Endothelial cell of umbilical vein (primary cell): ENCODE results near the gene ALLC. TPM values are rescaled to one million over a fixed set of nuclear protein-coding genes. Genes with fewer than 3 reads are reported as not detected.

Experiments
- BruUV-seq: library from RNA; stranded (reverse); fragments of 400-500 nt; replicated peaks from 2 replicates; lab custom pipeline; 2021; lab: Mats Ljungman, UMichigan
- CTCF ChIA-PET: fragments of 300-600, 350-600 bp; sonication (Branson Sonifier 250); formaldehyde crosslinking; loops from one replicate; lab custom pipeline; 2021; ENCODE audit warnings: antibody characterized with exemption, inconsistent platforms; lab: Charles Lee
- POLR2A ChIA-PET: fragments of 300-600, 350-600 bp; sonication (Branson Sonifier 250); formaldehyde crosslinking; loops from one replicate; lab custom pipeline; 2021; ENCODE audit warnings: antibody characterized with exemption, inconsistent platforms; lab: Charles Lee
- DNase-seq: peaks from one replicate; pipeline ENCODE4 v3.0.0-alpha.2; 2011; ENCODE audit warnings: low read depth, low spot score
- FAIRE-seq: peaks from 2 replicates; lab custom pipeline; 2011; peaks lifted over from hg19 to GRCh38; lab: Jason Lieb, UNC
- H2AFZ ChIP-seq: 2 replicates; pipeline ENCODE4 v1.6.0; 2012; ENCODE audit warnings: low read depth, low read length, control low read depth, inconsistent platforms
- H3K27ac ChIP-seq: 2 replicates; pipeline ENCODE4 v1.5.1; 2011; ENCODE audit warnings: low read depth, mild to moderate bottlenecking, control low read depth, low read length, moderate library complexity; ENCODE audit not compliant: insufficient read depth
- H3K27me3 ChIP-seq, 2 experiments: 2 replicates each; pipeline versions ENCODE4 v1.6.0 to v1.6.1; 2011; ENCODE audit warnings: low read length in 2 of 2, mixed read lengths in 1 of 2; ENCODE audit not compliant: control insufficient read depth in 2 of 2, insufficient read depth in 2 of 2
- H3K36me3 ChIP-seq, 2 experiments: 2 replicates in 1 of 2; 3 replicates in 1 of 2; pipeline ENCODE4 v1.5.1; 2011; ENCODE audit warnings: low read length in 2 of 2, mild to moderate bottlenecking in 1 of 2, moderate library complexity in 1 of 2; ENCODE audit not compliant: control insufficient read depth in 2 of 2, insufficient read depth in 2 of 2; ENCODE audit errors: extremely low read depth in 1 of 2
- H3K4me1 ChIP-seq: 3 replicates; pipeline ENCODE4 v1.5.1; 2011; ENCODE audit warnings: mild to moderate bottlenecking, low read length; ENCODE audit not compliant: control insufficient read depth, insufficient read depth; ENCODE audit errors: extremely low read depth
- H3K4me2 ChIP-seq: 2 replicates; pipeline ENCODE4 v1.6.1; 2011; ENCODE audit warnings: low read length, control low read depth, mixed read lengths; ENCODE audit not compliant: insufficient read depth
- H3K4me3 ChIP-seq, 3 experiments: fragments of 200-600 bp in 1 of 3; sonication (generic), shearing (Covaris generic) in 1 of 3; replicated peaks in 1 of 3; 2 replicates each; pipeline ENCODE4 v1.5.1; 2011 to 2016; ENCODE audit warnings: control low read depth in 3 of 3, low read length in 3 of 3, mild to moderate bottlenecking in 2 of 3, inconsistent platforms in 1 of 3, low read depth in 1 of 3, moderate library complexity in 1 of 3; ENCODE audit not compliant: insufficient read depth in 1 of 3
- H3K79me2 ChIP-seq: 2 replicates; pipeline ENCODE4 v1.6.0; 2012; ENCODE audit warnings: low read length, inconsistent platforms; ENCODE audit not compliant: control insufficient read depth, insufficient read depth
- H3K9ac ChIP-seq: replicated peaks from 2 replicates; pipeline ENCODE3; 2011; ENCODE audit warnings: low read length, control low read depth; ENCODE audit not compliant: insufficient read depth; ENCODE audit errors: extremely low read depth
- H3K9me1 ChIP-seq: replicated peaks from 3 replicates; pipeline ENCODE4 v1.6.0; 2011; ENCODE audit warnings: mild to moderate bottlenecking, low read length; ENCODE audit not compliant: control insufficient read depth, insufficient read depth; ENCODE audit errors: extremely low read depth
- H3K9me3 ChIP-seq: replicated peaks from 2 replicates; pipeline ENCODE4 v1.5.1; 2012; ENCODE audit warnings: low read length, inconsistent platforms; ENCODE audit not compliant: control insufficient read depth, insufficient read depth
- H4K20me1 ChIP-seq: replicated peaks from 2 replicates; pipeline ENCODE3; 2011; ENCODE audit warnings: mild to moderate bottlenecking, low read length; ENCODE audit not compliant: control insufficient read depth, insufficient read depth; ENCODE audit errors: extremely low read depth
- EZH2 ChIP-seq: IDR thresholded peaks from 2 replicates; pipeline ENCODE4 v1.6.1; 2012; ENCODE audit warnings: borderline replicate concordance, low read depth, mild to moderate bottlenecking, moderate library complexity, low read length, inconsistent platforms; ENCODE audit not compliant: severe bottlenecking
- FOS ChIP-seq: IDR thresholded peaks from 2 replicates; pipeline ENCODE4 v1.6.1; 2011; ENCODE audit warnings: mild to moderate bottlenecking, low read length, moderate library complexity, borderline replicate concordance; ENCODE audit not compliant: insufficient read depth
- GATA2 ChIP-seq: IDR thresholded peaks from 2 replicates; pipeline ENCODE4 v1.7.0; 2011; ENCODE audit warnings: low read depth, mild to moderate bottlenecking, moderate library complexity, mixed read lengths, low read length; ENCODE audit not compliant: insufficient read length, insufficient read depth
- JUN ChIP-seq: IDR thresholded peaks from 2 replicates; pipeline ENCODE4 v1.6.1; 2011; ENCODE audit warnings: borderline replicate concordance, low read depth; ENCODE audit not compliant: insufficient read length, insufficient read depth
- POLR2A ChIP-seq: IDR thresholded peaks from 2 replicates; pipeline ENCODE4 v1.6.1; 2012; ENCODE audit warnings: low read depth, mild to moderate bottlenecking, control low read depth, low read length
- POLR2AphosphoS5 ChIP-seq: IDR thresholded peaks from 2 replicates; pipeline ENCODE4 v1.6.1; 2012; ENCODE audit warnings: low read depth, mild to moderate bottlenecking, control low read depth, low read length, moderate library complexity; ENCODE audit not compliant: insufficient read depth
- dilution Hi-C: fragments of 300-500 bp; cut with MboI; formaldehyde crosslinking; loops from one replicate; pipeline ENCODE4 v1.15.0; 2019; ENCODE audit warnings: low sequenced_read_pairs; ENCODE audit not compliant: extremely low pct_ligation_motif_present
- intact Hi-C: fragments of 100-400 bp; cut with micrococcal nuclease; formaldehyde crosslinking; loops from one replicate; pipeline ENCODE4 v1.10.0; 2022
- polyA plus RNA-seq, 4 experiments: library from polyadenylated mRNA; depleted of rRNA in 3 of 4; stranded (reverse) in 3 of 4; unstranded in 1 of 4; fragments of >200 nt; gene quantifications; 2 replicates each; pipeline versions ENCODE4 v1.2.1 to v1.2.3, GENCODE V29; 2011 to 2012; ENCODE audit warnings: missing spikeins in 1 of 4
- total RNA-seq: library from RNA; stranded (reverse); gene quantifications from 2 replicates; pipeline ENCODE4 v1.2.3, GENCODE V29; 2021
- TF ChIP-seq, protein P1 (sequence below), 2 donors: IDR thresholded peaks; 1 replicate in 1 of 2; 2 replicates in 1 of 2; pipeline ENCODE4 v1.5.1; 2011; ENCODE audit warnings: low read length in 2 of 2, mild to moderate bottlenecking in 2 of 2, moderate library complexity in 2 of 2, control low read depth in 1 of 2, inconsistent platforms in 1 of 2, low read depth in 1 of 2; ENCODE audit not compliant: insufficient read depth in 1 of 2; ENCODE audit errors: extremely low read depth in 1 of 2
- TF ChIP-seq, protein P2 (sequence below): IDR thresholded peaks from 2 replicates; pipeline ENCODE4 v1.6.1; 2011; ENCODE audit not compliant: insufficient read depth, insufficient read length

Gene ALLC
- total and polyA plus RNA-seq, 2 donors (not counting 3 experiments of a cell fraction or from before 2014, with no cell fraction given), result not detected

DNA sequence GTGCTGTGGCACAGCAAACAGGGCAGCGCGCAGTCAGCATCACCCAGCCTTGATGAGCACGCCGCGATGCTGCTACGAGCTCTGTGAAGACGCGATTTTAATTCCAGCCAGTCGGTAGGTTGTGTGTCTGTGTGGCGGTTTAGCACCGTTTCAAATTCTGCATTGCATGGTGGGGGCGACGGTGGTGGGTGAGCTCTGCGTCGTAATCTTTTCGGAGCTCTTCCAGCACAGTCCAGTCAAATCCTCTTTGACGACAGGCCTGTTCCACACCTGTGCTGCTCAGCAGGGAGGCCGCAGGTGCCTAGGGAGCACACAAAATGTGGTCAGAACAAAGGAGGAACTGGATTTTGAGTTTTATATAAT lies 8.6 kb downstream of the ALLC start:
- DNase-seq (no peak), FAIRE-seq (no peak)
- H4K20me1 ChIP-seq, result no peaks in the 10 kb centered on the region
- no peaks in the 10 kb centered on the region for H3K9me3 ChIP-seq
- no peaks in the 10 kb centered on the region for H3K27me3 ChIP-seq
- TF ChIP-seq, protein P1, sequence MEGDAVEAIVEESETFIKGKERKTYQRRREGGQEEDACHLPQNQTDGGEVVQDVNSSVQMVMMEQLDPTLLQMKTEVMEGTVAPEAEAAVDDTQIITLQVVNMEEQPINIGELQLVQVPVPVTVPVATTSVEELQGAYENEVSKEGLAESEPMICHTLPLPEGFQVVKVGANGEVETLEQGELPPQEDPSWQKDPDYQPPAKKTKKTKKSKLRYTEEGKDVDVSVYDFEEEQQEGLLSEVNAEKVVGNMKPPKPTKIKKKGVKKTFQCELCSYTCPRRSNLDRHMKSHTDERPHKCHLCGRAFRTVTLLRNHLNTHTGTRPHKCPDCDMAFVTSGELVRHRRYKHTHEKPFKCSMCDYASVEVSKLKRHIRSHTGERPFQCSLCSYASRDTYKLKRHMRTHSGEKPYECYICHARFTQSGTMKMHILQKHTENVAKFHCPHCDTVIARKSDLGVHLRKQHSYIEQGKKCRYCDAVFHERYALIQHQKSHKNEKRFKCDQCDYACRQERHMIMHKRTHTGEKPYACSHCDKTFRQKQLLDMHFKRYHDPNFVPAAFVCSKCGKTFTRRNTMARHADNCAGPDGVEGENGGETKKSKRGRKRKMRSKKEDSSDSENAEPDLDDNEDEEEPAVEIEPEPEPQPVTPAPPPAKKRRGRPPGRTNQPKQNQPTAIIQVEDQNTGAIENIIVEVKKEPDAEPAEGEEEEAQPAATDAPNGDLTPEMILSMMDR (IDR thresholded peaks at IDR 0.05; ENCODE audit: extremely low read depth in 1 of 2, insufficient read depth in 1 of 2, low read depth in 1 of 2, low read length in 2 of 2), result no peak
- no peak for TF ChIP-seq EZH2
- no peak for TF ChIP-seq POLR2A
- H2AFZ ChIP-seq, result no peak overlapping the region
- H3K9me1 ChIP-seq, result no peaks in the 10 kb centered on the region
- intact Hi-C loops (no loop called here), dilution Hi-C loops (no loop called here)
- BruUV-seq, result no TSS peak
- H3K4me1 ChIP-seq, result no peaks in the 10 kb centered on the region
- no peak overlapping the region for H3K9ac ChIP-seq
- no peak overlapping the region for H3K27ac ChIP-seq
- ChIA-PET POLR2A (no interaction called here), CTCF (no interaction called here)
- no peaks in the 10 kb centered on the region for H3K79me2 ChIP-seq
- H3K36me3 ChIP-seq, result no peaks in the 10 kb centered on the region
- no peak overlapping the region for H3K4me3 ChIP-seq
- no peak overlapping the region for H3K4me2 ChIP-seq

DNA sequence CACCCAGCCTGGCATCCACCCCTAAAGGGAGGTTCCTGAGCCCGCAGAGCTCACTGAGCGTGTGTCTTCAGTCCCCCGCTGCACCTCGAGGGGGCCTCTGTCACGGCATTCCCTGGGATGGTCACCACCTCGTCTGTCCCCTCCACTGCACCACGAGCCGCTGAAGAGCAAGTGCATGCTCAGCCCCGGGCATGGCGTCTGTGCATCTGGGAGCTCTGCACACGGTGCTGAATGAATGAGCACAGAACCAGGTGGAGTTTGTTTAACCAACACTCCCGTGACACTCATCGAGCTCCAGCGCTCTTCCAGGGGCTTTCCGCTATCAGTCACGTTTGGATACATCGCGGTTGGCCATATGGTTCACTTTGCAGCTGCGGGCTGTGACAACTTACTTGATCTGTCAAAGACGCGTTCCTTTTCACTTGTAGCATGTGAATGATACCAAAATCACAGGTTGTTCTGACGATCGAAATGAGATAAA lies 9.2 kb downstream of the ALLC start:
- no peaks in the 10 kb centered on the region for H3K4me1 ChIP-seq
- no peak overlapping the region for H3K27ac ChIP-seq
- no peak overlapping the region for H3K4me2 ChIP-seq
- H3K4me3 ChIP-seq, result no peak overlapping the region
- intact Hi-C loops, result no loop called here
- H3K9me3 ChIP-seq, result no peaks in the 10 kb centered on the region
- no peaks in the 10 kb centered on the region for H4K20me1 ChIP-seq
- H3K27me3 ChIP-seq, result no peaks in the 10 kb centered on the region
- FAIRE-seq (no peak), DNase-seq (no peak)
- no TSS peak for BruUV-seq
- ChIA-PET CTCF (no interaction called here), POLR2A (no interaction called here)
- dilution Hi-C loops, result no loop called here
- H3K9me1 ChIP-seq, result no peaks in the 10 kb centered on the region
- TF ChIP-seq JUN (no peak), GATA2 (no peak), EZH2 (no peak), POLR2A (no peak), POLR2AphosphoS5 (no peak), FOS (no peak)
- TF ChIP-seq, protein P2, sequence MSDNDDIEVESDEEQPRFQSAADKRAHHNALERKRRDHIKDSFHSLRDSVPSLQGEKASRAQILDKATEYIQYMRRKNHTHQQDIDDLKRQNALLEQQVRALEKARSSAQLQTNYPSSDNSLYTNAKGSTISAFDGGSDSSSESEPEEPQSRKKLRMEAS, result no peak
- TF ChIP-seq, protein P1 (IDR thresholded peaks at IDR 0.05; ENCODE audit: extremely low read depth in 1 of 2, insufficient read depth in 1 of 2, low read depth in 1 of 2, low read length in 2 of 2), result no peak
- no peak overlapping the region for H3K9ac ChIP-seq
- no peaks in the 10 kb centered on the region for H3K79me2 ChIP-seq
- H2AFZ ChIP-seq, result no peak overlapping the region
- no peaks in the 10 kb centered on the region for H3K36me3 ChIP-seq
